Stimulated activated naive CD4-positive, alpha-beta T cell treated with Interleukin-2 at 50 U/mL for 16 hours (primary cell): ENCODE measurements around the gene STIM1.
"Not testable (repeated sequence)": the region's sequence is repeated elsewhere in the genome, so short reads cannot be mapped to it uniquely, and the experiment has no call there.

Experiments used
- DNase-seq: peaks from one replicate; lab custom pipeline; 2025; lab: John Stamatoyannopoulos, UW

Gene STIM1

DNA sequence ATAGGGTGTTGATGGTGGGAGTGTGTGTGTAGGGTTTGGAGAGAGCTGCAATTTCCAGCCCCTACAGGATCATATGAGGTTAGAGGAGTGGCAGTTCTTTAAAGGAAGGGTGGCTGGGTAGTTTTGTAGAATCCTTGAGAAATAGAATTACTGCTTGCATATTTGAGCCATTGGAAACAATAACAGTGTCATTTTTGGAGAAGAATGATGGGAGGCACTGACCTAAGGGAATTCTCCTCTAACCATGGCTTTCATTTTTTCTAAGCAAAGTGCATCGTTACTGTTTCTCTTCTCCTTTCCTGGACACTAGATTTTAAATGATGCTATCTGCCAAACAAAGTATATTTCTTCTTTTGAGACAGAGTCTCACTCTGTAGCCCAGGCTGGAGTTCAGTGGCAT, 172.3 kb downstream of the STIM1 start:
- DNase-seq, result no peak

DNA sequence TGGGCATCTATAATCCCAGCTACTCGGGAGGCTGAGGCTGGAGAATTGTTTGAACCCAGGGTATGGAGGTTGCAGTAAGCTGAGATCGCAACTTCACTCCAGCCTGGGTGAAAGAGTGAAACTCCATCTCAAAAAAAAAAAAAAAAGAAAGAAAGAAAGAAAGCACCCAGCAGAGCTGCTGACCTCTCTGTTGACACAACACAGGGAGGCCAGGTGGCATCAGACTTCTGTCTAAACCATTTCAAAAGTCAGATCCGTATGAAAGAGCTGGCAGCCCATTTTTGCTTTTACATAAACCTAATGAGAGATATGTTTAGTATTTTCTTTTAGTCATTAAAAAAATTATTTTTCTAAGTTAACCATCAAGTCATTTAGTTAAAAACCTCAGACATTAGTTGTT, 174.7 kb downstream of the STIM1 start:
- no peak for DNase-seq

DNA sequence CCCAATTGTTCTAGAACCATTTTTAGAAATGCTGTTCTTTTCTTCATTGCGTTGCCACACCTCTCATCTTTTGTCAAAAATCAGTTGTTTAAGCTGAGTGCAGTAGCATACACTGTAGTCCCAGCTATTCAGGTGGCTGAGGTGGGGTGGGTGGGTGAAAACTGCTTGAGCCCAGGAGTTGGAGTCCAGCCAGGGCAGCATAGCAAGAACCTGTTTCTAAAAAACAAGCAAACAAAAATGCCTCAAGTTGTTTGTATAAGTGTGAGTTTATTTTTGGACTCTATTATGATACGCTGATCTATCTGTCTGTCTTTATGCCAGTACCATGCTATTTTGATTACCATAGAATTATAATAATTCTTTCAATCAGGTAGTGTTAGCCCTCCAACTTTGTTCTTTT, 176.6 kb downstream of the STIM1 start:
- no peak for DNase-seq

DNA sequence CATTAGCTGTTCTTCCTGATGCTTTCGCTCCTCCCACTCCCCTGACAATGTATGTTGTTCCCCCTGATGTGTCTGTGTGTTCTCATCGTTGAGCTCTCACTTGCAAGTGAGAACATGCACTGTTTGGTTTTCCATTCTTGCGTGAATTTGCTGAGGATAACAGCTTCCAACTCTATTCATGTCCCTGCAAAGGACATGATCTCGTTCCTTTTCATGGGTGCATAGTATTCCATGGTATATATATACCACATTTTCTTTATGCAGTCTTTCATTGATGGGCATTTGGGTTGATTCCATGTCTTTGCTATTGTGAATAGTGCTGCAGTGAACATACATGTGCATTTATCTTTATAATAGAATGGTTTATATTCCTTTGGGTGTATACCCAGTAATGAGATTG, 180.5 kb downstream of the STIM1 start:
- no peak for DNase-seq

DNA sequence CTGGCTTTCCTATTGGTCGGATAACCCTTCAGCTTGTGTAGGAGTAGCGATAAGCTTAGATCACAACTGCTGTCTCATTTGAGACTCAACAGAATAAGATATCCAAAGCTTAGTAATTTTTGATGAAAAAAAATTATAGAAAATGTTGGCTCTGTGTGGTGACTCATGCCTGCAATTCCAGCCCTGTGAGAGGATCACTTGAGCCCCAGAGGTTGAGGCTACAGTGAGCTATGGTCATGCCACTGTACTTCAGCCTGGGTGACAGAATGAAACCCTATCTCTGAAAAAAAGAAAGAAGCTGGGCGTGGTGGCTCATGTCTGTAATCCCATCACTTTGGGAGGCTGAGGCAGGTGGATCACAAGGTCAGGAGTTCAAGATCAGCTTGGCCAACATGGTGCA, 183.5 kb downstream of the STIM1 start:
- DNase-seq, result no peak

DNA sequence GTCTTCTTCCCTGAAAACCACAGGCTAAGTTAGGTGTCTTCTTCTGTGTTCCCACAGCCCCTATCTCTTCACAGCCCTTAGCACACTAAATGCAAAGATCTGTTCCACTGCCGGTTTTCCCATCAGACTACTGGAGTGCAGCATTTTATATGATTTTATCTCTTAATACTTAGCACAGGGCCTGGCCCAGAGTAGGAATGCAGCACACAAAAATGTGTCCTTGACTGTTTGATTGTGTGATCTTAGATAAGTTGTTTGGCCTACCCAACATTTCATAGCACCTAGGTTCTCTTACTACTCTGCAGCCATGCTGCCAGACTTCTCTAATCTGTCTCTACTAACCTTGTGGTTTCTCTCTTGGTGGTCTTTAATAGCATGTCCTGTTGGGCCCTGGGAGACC, 185.0 kb downstream of the STIM1 start:
- DNase-seq, result no peak

DNA sequence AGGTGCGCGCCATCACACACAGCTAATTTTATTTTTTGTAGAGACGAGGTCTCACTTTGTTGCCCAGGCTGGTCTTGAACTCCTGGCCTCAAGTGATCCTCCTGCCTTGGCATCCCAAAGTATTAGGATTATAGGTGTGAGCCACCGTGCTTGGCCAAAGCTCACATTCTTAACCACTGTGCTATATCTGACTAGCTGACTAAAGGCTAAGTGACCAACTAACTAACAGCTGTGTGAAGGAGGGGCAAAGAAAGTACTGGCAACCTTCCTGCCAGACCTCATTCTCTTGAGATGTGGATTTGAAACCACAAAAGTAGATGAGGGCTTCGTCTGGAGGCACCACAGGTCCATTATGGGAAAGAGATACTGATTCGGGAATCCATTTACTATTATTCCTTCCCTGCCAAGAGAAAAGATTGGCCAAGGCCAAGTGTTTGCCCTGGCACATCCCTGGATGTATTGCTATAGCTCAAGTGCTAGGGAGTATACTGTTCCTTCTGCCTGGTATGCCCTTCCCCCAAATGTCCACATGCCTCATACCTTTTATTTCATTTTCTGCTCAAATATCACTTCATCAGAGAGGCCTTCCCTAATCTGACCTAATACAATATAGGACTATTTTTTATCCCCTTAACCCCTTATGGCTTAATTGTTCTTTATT, 186.4 kb downstream of the STIM1 start:
- DNase-seq, result no peak

DNA sequence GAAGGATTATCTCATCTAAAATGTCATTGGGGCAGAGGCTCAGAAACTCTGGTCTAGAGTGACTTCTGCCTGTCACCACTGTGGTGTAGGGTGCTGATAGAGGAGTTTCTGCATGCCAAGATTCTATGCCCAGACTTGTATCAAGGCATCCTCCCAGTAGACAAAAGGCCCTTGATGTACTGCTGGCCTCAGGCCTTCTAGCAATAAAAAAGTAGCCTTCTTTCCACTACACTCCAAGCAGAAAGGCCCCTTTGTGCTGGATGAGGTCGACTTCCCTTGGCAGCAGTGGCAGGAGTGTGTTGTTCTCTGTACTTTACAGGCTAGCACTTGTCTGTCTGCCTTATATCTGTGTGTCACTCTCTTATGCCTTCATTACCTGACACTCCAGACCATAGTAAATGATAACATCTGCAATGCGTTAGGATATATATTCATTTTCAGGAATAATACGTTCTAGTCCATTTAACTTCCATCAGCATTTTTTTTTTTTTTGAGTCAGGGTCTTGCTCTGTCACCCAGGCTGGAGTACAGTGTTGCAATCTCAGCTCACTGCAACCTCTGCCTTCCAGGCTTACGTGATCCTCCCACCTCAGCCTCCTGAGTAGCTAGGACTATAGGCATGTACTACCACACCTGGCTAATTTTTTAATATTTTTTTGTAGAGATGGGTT, 189.6 kb downstream of the STIM1 start:
- DNase-seq, result no peak

DNA sequence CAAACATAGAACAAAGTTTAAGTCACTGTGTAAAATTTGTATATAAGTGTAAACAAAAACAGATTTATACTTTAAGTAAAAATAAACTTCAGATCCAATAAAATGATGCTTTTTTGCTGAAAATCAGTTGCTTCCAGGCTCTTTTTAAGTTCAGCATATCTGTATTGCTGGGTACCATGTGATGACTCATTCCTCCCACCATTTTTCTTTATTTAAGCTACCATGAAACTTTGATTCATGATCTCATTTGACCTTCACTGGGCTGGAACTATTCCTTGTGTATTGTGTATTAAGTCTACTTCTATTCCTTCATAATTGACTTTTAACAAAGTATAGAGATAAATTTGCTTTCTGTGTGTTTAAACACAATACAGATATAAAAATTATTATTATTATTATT, 192.9 kb downstream of the STIM1 start:
- no peak for DNase-seq

DNA sequence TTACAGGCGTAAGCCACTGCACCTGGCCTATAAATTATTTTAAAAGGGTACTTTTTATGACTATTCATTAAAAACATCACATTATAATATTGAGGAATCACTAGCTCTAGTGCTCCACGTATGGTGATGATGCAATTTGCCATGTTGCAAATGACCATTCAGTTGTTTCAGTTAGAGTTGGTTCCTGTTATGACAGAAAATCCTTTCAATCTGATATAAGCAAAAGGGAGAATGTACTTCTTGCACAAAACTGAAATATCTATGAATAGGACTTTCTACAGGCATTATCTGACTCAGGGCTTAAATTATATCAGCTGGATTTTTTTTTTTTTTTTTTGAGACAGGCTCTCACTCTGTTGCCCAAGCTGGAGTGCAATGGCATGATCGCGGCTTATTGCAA, 193.5 kb downstream of the STIM1 start:
- no peak for DNase-seq

DNA sequence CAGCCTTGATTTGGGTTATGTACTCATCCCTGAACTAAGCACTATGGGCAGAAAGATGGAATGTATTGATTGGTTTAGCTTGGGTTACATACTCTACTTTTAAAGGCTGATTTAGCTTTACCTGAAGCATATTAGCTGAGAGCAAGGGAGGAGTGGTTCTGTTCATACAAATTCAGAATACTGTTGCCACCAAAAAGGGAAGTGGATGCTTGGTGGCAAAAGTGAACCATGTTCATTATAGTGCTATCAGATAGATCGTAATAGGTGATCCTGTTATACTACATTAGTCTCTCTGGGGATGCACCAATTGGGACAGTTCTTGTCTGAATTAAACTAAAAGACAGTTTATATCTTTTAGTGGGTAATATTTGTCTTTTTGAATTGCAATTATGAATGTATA, 194.7 kb downstream of the STIM1 start:
- no peak for DNase-seq

DNA sequence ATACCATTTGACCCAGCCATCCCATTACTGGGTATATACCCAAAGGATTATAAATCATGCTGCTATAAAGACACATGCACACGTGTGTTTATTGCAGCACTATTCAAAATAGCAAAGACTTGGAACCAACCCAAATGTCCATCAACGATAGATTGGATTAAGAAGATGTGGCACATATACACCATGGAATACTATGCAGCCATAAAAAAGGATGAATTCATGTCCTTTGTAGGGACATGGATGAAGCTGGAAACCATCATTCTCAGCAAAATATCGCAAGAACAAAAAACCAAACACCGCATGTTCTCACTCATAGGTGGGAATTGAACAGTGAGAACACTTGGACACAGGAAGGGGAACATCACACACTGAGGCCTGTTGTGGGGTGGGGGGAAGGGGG, 197.7 kb downstream of the STIM1 start:
- DNase-seq, result not testable (repeated sequence)

DNA sequence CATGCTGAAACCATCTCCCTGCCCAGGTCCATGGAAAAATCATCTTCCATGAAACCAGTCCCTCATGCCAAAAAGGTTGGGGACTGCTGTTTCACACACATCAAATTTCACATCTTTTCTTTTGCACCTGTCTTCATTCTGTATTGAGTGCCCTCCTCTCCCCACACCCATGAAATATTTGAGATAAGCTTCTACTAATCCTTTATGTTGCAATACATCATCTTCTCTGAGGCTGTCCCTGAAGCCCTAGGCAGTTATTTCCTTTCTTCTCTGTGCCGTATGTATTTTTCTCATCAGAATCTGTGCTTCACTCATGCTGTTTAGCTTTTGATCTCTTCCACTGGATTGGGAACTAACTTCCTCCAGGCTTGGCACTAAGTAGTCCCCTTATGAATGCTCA, 199.2 kb downstream of the STIM1 start:
- DNase-seq, result no peak

DNA sequence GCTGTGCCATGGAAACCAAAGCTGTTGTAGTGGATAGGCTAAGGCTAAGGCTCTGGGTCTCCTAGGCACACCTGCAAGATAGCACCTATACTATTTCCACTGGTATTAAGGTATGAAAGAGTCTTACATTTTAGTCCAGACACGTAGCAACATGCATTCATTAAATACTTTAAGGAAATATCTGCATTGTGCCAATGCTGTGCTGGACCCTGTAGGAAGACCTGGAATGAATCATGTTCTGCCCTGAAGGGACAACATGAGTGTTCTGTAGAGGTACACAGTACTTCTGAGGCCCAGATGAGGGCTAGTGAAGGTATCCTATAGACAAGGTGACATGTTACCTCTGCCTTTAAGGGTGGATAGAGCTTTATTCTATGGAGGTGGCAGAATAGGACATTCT, 204.0 kb downstream of the STIM1 start:
- DNase-seq, result no peak

DNA sequence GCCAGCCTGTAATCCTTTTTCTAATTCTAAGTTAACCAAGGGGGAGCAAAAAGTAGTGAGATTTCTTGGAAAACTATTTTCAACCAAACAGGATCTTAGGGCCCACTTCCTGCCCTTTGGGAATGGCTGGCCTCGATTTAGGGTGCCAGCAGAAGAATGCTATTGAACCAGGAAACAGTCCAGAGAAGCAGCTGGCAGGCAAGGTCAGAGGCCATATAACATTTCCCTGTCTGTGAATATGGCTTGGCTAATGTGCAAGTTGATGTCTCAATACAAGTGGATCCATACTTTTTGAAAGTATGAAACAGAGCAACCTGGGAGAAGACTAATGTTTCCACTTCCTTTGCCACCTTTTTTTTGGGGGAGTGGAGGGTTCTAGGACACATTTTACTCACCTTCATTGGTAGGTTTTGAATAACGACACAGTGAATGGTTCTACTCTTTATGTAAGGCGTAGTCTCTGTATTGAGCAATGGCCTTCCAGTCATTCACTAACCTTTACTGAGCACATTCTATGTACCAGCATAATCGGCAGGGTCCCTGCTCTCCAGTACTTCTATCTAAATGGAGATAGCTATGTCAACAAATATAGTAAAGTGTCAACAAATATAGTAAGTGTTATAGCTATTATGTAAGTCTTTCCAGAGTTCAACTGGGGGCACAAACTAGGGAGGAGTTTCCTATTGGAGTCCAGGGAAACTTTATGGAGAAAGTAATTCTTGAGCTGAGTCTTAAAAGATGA, 204.9 kb downstream of the STIM1 start:
- no peak for DNase-seq

DNA sequence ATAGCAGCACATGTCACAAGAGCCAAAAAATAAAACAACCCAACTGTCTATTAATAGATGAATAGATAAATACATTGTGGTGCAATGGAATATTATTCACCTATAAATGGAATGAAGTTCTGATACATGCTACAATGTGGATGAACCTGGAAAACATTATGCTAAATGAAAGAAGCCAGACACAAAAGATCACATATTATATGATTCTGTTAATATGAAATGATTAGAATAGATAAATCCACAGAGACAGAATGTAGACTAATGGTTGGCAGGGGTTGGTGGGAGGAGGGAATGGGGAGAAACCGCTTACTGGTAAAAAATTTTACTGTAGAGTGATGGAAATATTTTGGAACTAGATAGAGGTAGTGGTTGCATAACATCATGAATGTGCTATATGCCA, 206.2 kb downstream of the STIM1 start:
- no peak for DNase-seq

DNA sequence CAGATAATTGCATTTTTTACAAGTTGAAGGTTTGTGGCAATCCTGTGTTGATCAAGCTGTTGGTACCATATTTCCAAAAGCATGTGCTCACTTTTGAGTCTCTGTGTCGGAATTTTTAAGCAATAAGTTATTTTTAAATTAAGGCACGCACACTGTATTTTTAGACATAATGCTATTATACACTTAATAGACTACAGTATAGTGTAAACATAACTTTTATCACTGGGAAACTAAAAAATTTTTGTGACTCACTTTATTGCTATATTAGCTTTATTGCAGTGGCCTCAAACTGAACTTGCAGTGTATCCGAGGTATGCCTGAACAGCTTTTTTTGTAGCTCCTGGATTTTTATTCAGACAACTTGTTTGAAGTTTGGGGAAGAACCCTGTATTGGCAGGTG, 207.9 kb downstream of the STIM1 start:
- DNase-seq, result no peak

DNA sequence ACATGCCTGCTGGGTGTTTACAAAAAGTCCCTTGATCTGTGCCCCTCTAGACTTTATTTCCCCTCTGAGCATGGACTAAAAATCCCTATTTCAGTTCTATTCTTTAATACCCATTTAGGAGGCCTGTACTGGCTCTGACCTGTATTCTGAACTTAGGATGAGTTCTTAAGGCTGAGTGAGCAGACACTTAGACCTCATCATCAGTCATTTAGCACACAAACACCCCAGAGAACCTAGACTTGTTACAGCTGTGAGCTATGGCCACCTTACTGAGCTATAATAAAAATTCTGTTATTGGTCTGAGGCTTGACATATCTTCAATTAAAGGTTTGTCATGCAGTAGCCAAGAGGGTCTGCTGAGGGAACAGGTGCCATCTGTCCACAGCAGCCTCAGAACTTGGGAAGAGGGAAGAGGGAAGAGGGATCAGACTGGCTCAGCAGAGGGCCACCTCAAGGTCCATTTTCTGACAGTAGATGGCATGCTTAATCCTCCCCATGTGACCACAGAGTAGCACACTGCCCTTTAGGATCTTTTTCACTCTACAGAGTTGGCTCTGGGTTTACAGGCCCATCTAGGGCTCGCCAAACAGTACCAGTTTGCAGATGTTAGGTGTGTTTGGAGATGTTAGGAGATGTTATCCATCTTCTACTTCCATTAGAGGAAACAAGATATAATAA, 209.0 kb downstream of the STIM1 start:
- DNase-seq, result no peak

DNA sequence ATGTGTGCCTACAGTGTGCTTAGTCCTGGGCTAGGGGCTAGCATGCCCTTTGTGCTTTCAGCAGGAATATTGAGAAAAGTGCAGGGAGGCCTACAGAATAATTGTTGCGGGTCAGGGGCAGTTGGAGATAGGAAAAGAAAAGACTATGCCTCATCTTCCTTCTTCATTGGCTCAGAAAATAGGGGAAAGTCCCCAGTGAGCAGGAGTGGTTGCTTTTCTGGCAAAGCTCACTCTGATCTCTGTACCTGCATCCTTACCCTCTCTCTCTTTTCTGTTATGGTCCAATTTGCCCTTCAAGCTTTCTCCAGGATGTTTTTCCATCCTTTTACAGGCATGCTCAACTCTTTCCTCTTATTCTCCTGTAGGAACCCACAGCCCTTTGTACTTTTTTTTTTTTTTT, 209.6 kb downstream of the STIM1 start:
- no peak for DNase-seq

DNA sequence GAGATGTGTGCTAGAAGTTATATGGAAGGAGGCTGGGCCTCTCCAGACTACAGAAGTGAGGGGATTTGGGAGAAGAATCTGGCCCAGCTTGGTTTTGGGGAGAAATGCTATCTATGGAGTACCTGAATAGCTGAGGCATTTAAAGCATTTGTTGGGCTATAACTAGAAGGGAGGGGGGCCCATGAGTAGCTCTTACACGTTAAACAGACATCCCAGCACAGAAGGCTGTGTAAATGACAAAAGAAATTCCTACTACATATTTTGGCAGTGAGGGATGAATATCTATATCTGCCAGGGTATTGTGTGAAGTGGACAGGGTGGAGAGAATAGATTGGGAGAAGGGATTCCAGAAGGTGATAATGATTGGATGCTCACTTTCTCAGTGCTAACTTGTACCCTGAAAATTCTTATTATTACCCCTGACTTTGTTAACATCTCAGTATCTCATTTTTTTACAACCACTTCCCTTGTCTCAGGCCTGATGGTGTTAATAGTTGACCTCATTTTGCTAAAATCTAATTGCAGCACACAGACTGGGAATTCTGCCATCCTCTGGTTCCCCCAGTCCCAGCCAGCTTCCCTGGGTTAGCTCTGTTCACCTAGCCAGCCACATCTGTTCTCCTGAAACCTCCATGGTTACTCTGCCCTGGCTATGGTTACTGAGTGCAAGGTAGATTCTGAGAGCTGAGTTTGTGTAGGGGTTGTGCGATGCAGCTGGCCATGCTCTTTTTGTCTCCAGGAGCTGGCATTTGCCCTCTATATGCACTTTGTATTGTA, 210.3 kb downstream of the STIM1 start:
- no peak for DNase-seq

DNA sequence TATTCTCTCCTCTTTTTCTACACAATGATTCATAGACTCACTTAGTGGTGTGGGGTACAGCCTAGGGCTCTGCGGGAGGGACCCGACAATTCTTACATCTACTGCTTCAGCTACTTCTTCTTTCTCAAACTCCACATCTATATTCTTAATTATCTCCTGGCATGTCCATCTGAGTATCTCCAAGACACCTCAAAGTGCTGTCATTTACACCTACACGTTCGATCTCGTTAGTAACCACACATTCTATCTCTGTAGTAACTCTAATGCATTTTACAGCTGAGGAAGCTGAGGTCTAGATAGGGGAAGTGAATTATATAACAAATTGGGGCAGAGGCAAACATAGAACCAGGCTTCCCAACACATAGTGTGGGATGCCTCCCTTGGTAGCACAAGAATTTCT, 211.4 kb downstream of the STIM1 start:
- DNase-seq, result no peak

DNA sequence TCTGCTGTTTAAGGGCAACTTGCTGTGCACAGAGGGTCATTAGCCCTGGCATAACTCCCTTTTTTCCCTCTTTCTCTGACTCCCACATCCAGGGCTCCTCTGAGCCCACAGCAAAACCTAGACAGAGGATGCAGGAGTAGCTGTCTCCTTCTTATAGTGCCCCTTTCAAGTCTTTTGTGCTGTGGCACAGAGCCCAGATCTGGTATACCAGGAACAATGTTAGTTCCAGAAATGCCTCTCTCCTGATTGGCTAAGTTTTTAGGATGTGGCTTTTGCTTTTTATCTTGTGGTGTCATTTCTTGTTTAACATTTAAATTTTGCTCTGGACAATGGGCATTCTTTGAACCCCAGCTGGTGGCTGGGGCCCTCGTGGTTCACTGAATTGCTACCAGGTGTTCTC, 213.5 kb downstream of the STIM1 start:
- no peak for DNase-seq
